Activated CD8-positive, alpha-beta memory T cell treated with anti-CD3 and anti-CD28 coated beads for 36 hours (primary cell): ENCODE measurements around the gene ADAMTS2. TPM values are rescaled to one million over a fixed set of nuclear protein-coding genes. Genes with fewer than 3 reads are reported as not detected.

Source experiments
- CTCF ChIA-PET: fragments of 350-600 bp; sonication (Branson Sonifier 250); formaldehyde crosslinking; loops from one replicate; lab custom pipeline; 2021; ENCODE audit warnings: antibody characterized with exemption; lab: Charles Lee
- POLR2A ChIA-PET: fragments of 350-600 bp; sonication (Branson Sonifier 250); formaldehyde crosslinking; loops from one replicate; lab custom pipeline; 2021; ENCODE audit warnings: antibody characterized with exemption; lab: Charles Lee
- total RNA-seq, 2 experiments: library from RNA; stranded (reverse); gene quantifications; one replicate each; pipeline ENCODE4 v1.2.3, GENCODE V29; 2021

Gene ADAMTS2
- total RNA-seq, 2 experiments from 2014 or later = not detected

DNA sequence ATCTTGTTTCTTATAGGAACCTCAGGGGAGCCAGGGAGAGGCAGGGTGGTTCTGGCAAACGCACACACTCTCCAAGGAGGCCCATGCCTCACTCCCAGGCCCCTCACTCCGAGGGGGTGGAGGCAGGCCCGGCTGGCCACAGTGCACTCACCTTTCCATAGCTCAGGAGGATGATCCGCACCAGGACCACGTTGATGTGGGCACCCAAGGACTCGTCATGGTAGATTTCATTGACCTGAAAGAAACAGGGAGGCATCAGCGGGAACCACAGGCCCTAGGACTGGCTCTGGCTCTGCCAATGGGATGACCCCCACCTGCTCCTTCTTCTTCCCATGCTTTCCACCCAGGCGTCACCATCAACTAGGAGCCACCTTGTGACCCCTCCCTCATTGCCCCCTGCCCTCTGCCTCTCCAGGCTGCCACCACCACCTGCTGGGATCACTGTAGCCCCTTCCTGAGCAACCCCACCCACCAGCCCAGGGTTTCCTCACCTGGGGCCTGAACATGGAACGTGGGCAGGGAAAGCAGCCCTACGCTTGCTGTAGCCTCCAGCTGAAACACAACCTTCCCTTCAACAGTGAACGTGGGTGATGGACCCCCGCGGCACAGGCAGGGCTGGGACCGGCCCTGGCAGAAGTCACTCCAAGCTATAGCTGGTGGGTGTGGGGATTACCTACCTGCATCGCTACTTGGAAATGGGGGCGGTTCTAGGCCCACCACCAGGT is 164.2 kb downstream of the ADAMTS2 start:
- ChIA-PET POLR2A (no interaction called here), CTCF (no interaction called here)

DNA sequence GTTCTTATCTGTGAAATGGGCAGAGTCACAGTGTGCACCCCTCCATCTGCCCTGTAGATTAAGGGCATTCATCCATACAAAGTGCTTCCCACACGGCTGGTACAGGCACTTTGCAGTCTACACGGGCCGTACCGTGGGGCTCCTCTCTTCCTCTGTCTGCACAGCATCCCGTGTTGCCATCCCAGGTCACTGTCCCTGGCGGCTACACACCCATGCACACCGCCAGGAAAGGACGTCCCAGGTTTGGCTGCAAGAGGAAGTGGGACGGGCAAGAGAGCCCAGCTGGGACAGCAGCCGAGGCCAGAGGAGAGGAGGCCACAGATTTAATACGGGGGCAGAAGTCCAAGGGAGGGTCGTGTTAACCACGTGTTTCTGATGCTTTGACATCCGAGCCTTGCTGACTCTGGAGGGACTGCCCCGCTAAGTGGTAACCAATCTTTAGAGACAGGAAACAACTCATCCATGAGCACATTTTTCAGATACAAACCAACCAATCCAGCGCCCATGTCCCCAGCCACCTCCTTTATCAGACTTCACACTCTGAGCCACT is 165.1 kb downstream of the ADAMTS2 start:
- ChIA-PET CTCF (no interaction called here), POLR2A (no interaction called here)

DNA sequence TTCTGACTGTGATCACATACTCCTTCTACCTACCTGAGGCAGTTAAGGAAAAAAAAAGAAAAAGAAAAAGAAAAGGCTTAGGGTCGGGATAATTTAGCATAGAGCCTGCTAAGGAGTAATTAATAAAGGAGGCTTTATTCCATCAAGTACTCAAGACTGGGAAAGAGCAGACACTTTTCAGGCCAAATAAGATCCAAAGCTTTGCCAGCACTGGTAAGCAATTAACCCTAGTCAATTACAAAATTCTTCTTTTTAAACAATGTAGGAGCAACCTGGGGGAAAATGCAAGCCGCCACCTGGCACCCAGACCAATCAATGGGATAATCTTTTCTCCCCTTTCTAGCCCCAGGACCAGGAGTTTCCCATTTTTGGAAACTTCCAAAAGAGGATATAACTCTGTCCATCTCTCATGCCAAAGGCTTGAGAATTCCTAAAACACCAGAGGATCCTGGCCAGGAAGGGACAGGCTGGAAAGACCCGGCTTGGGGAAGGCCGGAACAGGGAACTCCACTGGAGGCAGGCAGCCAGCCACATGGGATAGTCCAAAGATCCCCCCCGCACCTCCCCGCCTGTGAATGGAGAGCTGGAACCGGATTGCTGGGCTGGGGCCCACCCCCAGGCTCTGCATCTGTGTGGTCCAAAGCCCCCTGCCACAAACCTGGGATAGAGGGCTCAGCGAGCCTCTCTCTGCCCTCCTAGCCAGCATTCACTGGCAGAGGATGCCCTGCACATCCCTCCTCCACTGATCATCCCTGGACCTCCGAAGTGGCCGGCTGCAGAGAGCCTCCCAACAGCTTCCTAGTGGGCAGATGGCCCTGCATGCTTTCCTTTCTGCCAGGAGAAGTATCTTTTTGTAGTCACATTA is 167.3 kb downstream of the ADAMTS2 start:
- POLR2A ChIA-PET = no interaction called here
- CTCF ChIA-PET = no interaction called here

DNA sequence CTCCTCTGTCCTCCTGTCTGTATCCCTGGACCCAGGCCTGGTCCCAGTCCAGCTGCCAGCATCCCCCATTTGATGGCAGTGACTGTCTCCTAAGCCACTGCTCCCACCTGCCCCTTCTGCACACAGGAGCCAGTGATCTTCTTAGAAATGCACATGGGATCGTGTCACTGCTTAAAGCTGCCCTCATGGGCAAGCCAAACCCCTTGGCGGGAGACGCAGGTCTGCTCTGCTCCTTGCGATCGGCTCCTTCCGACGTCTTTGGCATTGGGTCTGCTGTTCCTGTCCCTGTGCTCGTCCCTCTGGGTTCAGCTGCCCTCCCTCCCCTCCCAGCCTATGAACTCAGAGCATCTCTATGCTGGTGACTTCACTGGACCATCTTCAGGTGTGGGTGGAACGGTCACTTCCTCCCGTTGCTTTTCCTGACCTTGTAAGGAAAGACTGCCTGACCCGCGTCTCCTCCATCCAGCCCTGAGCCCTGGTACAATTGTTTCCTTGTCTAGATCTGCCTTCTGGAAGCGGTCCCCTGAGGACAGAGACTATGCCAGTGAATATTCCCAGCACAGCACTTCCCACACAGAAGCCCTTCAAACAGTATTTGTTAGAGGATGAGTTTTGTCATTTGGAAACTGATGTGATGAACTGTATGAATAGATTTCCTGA is 168.6 kb downstream of the ADAMTS2 start:
- ChIA-PET POLR2A (no interaction called here), CTCF (no interaction called here)

DNA sequence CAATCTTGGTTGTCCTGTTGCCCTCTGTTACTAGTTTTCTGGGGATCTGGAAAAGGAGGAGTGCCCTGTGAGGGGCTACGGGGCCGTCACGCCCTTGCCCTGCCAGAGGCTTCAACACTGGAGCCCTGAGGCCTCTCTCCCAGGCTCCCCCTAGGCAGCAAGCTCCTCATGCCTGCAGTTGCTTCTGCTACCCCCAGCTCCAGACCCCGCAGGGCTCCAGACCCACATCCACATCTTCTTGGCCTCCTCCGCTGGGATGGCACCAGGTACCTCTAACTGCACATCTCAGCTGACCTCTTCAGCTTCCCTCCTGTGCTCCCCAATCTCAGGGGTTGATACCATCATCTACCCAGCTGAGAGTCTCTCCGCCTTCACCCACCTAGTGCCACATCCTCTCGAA is 169.1 kb downstream of the ADAMTS2 start:
- POLR2A ChIA-PET = no interaction called here

DNA sequence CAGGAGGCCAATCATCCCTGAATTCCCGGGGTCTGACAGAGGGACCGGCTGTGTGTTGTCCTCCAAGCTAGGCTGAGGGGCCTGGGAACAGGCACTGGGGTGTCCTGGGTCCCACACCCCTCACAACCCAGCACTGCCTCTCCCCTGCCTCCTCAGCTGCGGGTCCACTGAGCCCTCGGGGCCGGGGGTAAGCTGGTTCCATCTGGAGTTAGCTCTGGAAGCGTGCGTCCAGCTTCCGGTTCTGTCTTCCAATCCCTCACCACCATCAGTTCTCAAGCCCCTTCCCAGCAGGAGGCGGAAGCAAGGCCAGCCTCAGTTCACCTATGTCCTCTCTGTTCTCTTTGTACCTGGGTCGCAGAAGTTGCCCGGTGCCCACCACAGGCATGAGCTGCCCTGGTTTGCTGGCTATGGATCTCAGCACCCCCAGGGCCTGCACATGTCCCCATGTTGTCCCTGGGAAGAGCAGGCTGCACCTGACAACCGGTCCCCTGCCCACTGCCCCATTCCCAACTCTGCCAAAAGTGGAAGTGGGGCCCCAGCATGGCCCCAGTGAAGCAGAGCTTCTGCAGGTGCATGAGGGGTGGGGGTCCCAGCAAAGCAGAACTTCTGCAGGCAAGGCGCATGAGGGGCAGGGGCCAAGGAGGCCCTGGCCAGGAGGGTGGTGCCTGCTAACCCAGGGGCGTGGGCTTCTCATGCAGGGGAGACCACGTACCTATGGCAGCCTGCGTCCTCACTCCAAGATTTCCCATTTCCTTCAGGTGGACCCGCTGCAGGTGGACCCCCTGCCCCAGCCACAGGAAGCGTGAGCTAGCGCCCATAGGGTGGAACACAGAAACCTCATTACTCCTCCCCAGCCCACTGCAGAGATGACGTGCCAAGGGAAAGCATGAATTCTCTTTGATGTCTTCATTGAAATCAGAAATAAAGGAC is 173.2 kb downstream of the ADAMTS2 start:
- POLR2A ChIA-PET = no interaction called here

More for the DNA sequence above, 169.1 kb downstream of the ADAMTS2 start:
- CTCF ChIA-PET = no interaction called here

DNA sequence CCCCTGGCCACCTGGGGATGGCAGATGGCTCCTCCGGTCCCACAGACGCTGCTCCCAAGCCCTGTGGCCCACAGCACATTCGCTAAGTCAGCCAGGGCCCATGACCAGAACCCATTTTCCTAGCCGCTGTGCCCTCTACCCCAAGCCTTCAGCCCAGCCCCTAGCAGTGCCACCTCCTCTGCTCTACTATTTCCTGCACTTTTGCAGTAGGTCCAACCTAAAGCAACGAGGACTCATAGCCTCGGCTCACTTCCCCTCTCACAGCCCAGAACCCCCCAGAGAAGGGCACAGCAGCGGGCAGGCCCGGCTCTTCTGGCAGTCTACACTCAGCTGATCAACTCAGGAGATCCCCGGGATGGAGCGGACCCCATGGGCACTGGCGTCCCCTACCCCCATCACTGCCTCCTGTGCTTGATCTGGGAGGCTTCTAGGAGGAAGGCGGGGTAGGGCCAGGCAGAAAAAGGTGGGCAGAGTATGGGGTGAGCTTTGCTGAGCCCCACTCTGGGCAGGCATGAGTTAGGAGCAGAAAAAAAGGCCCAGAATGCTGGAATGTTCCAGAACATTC is 173.9 kb downstream of the ADAMTS2 start:
- ChIA-PET CTCF (no interaction called here), POLR2A (no interaction called here)

More for the DNA sequence above, 173.2 kb downstream of the ADAMTS2 start:
- CTCF ChIA-PET = no interaction called here

DNA sequence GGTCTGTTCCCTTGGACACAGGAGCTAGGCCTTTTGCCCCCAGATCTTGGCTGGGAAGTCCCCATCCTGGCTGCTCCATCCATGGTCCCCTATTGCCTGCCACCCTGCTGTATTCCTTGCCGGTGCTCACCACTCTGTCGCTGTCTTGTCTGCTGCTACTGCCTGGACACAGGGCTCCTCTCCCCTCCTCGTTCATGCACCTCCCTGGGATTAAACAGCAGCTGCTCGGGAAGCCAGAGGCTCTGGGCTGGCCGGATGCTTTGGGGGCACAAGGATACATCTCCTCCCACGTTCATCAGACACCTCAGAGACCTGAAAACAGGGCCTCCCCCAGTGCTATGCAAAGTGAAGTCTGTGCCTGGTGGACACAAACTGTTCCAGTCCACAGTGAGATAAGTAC is 174.7 kb downstream of the ADAMTS2 start:
- POLR2A ChIA-PET = no interaction called here
- CTCF ChIA-PET = no interaction called here

DNA sequence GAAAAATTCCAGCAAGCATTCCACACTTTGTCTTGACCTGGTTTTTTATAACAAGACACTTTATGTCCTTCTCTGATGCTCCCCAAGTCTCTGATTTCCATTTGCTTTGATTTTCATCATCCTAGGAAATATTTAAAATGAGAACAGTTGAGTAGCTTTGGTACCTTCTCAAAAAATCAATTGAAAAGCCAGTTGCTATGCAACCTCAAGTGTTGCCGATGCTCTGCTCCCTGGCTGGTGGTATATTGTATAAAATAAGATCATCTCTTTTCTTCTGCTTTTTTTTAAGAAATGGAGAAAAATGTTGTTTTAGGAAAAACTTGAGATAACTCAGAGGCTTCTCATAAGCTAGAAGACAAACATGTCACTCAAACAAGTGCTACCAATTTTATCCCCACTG is 175.4 kb downstream of the ADAMTS2 start:
- ChIA-PET POLR2A (no interaction called here), CTCF (no interaction called here)

DNA sequence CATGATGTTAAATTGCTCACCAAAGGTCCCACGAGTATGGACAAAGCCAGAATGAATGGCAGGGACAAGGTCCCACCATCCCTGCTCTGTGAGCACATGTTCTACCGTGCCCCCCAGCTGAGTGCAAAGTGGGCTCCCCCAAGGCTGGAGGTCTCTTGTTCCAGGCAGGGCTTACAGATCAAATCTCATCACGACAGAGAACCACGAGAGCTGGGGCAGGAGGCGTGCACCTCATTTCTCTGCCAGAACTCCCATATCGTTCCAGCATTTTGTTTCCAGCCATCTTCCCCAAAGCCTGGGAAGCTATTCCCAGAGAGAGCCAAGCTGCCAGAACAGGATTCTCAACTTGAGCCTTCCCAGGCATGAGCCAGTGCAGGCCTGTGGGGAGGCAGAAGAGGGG is 176.6 kb downstream of the ADAMTS2 start:
- POLR2A ChIA-PET = no interaction called here
- CTCF ChIA-PET = interaction anchor here (2.3 kb wide), 1 partner anchor 325 kb away, joined by 6 read pairs; no protein-coding TSS in a partner anchor

DNA sequence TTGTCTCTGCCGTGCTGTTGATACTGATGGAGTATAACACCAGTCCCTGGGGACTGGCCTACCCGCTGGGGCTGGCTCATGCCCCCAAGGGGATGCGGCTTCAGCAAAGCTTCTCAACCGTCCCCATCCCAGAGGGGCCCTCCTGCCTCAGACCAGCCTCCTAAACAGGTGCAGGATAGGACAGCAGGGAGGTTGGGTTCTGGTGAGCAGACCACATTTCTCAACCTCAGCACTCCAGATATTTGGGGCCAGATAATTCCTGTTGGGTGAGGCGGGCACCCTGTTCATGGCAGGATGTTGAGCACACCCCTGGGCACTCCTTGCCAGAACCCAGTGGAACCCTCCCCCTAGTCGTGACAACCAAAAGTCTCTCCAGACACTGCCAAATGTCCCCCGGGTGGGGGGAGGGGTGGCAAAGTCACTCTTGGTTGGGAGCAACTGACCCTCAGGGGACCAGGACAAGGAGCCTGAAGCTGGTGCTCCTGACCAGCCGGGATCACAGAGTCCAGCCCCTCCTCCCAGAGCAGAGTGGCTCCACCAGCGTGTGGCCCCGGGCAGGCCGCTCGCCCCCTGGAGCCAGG is 177.3 kb downstream of the ADAMTS2 start:
- ChIA-PET CTCF (interaction anchor here (0.8 to 2.5 kb wide), 5 partner anchors 25 to 325 kb away, joined by 3 to 13 read pairs (median 3); partner anchors contain the start of gene ZNF354C), POLR2A (no interaction called here)

DNA sequence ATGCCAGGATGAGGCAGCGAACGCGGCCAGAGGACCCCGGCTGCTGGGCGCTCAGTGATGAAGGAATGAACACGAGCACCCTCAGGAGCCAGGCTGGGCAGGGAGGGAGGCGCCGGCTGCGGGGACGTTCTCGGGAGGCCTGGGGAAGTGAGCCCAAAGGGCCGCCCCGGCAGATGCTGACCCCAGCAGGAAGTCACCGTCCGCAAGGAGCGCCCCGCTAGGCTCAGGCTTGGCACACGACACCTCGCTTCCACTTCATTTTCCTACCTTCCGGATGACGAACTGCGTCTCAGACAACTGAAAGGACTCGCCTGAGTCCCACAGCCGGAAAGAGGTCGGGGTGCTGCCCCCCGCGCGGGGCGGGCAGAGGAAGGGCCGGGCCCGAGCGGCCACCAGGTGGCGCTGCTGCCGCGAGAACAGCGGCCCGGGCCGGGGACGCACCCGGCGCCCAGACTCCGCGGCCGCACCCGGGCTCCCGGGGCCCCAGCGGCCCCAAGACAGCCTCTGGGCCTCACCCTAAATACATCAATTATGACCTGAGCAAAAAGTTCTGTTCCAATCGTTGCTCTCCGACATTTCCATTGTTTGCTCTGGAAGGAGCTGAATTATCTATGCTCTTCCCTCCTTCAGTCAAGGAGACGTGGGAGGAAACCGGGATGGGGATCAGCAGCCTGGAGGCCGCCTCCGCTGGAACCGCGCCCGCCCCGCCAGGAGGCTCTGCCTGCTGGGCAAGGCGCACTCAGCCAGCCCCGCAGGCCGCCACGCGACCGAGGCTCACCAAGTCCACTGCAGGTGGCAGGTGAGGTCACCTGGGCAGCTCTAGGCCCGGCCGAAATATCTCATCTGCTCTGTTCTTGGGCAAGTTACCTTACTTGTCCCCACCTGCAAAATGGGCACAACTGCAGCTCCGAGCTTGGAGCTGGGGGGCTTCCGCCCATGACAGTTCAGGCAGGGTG is 178.1 kb downstream of the ADAMTS2 start:
- POLR2A ChIA-PET = no interaction called here
- CTCF ChIA-PET = interaction anchor here (0.8 to 2.5 kb wide), 5 partner anchors 24 to 326 kb away, joined by 3 to 13 read pairs (median 3); partner anchors contain the start of gene ZNF354C

DNA sequence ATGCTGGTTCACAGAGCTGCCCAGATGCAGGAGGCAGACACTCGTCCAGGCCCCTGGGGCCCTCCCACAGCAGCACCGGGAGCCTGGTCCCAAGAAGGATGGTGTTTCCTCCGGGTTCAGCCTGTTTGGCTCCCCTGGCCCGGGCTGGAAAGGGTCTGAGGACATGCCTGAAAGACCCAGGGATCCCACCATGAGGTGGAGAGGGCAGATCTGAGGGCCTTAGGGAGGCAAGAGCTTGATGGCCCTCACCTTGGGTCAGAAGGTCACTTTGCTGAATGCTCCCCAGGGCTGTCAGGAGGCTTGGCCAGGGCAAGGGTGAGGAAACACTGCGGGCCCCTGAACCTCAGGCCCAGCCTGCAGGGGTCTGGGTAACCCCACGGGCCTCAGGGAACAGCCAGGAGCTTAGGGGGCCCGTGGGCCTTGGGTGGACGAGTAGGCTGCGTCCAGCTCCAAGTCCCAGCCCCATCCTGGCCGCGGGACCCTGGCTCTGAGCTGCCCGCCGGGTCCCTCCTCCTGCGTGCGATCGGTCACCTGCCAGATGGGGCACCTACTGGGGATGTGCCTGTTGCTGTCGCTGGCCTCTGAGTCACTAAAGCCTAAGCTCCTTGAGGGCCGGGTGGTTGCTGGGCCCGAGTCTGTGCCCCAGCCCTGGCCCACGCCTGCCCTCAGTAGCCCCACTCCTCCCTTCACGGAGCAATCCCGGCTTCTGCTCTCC is 178.9 kb downstream of the ADAMTS2 start:
- POLR2A ChIA-PET = no interaction called here
- CTCF ChIA-PET = interaction anchor here (2.5 kb wide), 1 partner anchor 24 kb away, joined by 13 read pairs; no protein-coding TSS in a partner anchor

DNA sequence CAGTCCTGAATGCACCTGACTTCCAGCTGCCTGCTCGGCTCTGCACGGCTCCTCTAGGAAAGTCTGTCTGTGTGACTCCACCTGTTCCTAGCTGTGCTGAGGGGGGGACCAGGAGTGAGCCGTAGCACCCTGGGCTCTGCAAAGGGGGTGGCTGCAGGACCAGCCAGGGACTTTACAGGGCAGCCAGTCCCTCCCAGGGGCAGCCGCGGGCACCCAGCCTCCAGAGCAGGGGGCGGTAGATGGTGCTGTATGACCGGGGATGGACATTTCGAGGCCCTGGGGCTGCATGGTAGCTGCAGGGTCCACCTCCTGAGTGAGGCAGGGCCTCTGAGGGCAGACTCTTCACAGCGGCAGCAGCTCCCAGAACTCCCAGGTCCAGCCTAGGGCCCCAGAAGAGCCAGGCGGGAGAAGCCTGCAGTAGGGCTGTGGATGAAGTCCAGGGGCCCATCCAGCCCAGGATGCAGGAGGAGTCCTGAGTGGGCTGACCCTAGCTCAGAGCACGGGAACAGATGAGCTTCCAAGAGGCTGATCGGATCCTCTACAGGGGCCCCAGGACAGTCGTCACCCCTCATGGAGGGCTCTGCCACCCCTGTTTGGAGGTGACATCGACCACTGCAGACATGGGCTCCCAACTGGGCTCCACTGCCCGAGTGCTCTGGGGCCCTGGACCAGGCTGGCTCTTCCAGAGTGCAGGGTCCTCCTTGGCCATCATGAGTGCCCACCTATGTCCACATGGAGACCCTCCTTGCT is 179.7 kb downstream of the ADAMTS2 start:
- POLR2A ChIA-PET = no interaction called here
- CTCF ChIA-PET = interaction anchor here (2.5 kb wide), 1 partner anchor 23 kb away, joined by 13 read pairs; no protein-coding TSS in a partner anchor
